Gastrocnemius medialis (tissue), 4 donors: Measurements from ENCODE around the gene PCNX2.

ENCODE experiments used
- POLR2A ChIP-seq, 2 donors: fragments of 450-650 bp; IDR thresholded peaks; one replicate each; pipeline ENCODE4 v1.6.1; 2017; ENCODE audit warnings: antibody characterized with exemption in 2 of 2, mild to moderate bottlenecking in 2 of 2, moderate library complexity in 2 of 2
- TF ChIP-seq, protein P1 (sequence below), 5 experiments: fragments of 450-650 bp in 3 of 5; fragments of 200-600 bp in 2 of 5; sonication (generic) in 2 of 5; IDR thresholded peaks in 4 of 5; conservative IDR thresholded peaks in 1 of 5; 1 replicate in 4 of 5; 2 replicates in 1 of 5; pipeline ENCODE4 v1.5.1; 2016 to 2019; ENCODE audit warnings: antibody characterized with exemption in 5 of 5, mild to moderate bottlenecking in 3 of 5, moderate library complexity in 3 of 5

DNA sequence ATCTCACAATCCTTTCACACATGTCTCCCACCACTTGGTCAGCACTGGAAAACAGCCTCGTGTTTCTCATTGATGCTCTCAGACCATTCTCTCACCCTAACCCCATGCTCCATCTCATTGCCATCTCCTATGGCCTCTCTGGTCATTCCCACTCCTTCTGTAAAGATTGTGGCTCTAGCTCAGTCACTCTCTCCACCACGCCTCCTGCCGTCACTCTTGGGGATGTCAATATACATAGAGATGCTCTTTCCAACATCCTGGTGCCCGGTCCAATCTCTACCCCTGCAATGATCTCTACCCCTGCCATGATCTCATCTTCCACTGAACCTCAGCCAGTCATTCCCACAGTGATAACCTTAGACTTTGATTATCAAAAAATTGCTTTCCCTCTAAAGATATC is 255.0 kb downstream of the PCNX2 start:
- TF ChIP-seq, protein P1, sequence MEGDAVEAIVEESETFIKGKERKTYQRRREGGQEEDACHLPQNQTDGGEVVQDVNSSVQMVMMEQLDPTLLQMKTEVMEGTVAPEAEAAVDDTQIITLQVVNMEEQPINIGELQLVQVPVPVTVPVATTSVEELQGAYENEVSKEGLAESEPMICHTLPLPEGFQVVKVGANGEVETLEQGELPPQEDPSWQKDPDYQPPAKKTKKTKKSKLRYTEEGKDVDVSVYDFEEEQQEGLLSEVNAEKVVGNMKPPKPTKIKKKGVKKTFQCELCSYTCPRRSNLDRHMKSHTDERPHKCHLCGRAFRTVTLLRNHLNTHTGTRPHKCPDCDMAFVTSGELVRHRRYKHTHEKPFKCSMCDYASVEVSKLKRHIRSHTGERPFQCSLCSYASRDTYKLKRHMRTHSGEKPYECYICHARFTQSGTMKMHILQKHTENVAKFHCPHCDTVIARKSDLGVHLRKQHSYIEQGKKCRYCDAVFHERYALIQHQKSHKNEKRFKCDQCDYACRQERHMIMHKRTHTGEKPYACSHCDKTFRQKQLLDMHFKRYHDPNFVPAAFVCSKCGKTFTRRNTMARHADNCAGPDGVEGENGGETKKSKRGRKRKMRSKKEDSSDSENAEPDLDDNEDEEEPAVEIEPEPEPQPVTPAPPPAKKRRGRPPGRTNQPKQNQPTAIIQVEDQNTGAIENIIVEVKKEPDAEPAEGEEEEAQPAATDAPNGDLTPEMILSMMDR (IDR thresholded peaks at IDR 0.05 in 4 of 5, conservative IDR thresholded peaks at IDR 0.05 in 1 of 5): no peak
- TF ChIP-seq POLR2A (IDR thresholded peaks at IDR 0.05): no peak
